SHP77 (cell line): ENCODE results near the gene GKAP1.
A peak's percentile ranks its signal among the peaks of the same experiment; 100 is the strongest.
"Not testable (repeated sequence)": the region's sequence is repeated elsewhere in the genome, so short reads cannot be mapped to it uniquely, and the experiment has no call there.

Source experiments
- DNase-seq, 2 experiments: peaks; one replicate each; lab custom pipeline; 2025; lab: John Stamatoyannopoulos, UW

GKAP1 gene

GRCh38 chr9:83817356-83818278 lies at the start of gene GKAP1:
Gene GKAP1, minus strand, starts transcription at chr9:83817769. Its CDS starts 11,252 bp downstream, at chr9:83806517.
- DNase-seq, result peak; percentile 22 to 55

- not testable (repeated sequence) for DNase-seq
Observed at GRCh38 chr9:83849895-83850294, 32.3 kb upstream of the GKAP1 start.

- not testable (repeated sequence) for DNase-seq
Observed at GRCh38 chr9:83837070-83837643, 19.6 kb upstream of the GKAP1 start.

- DNase-seq, result not testable (repeated sequence)
Observed at GRCh38 chr9:83830426-83831071, 13.0 kb upstream of the GKAP1 start.

- DNase-seq, result not testable (repeated sequence)
Observed at GRCh38 chr9:83824986-83825623, 7.5 kb upstream of the GKAP1 start.

- peak in 1 of 2 experiments; percentile 1 for DNase-seq
Observed at GRCh38 chr9:83817011-83817355, 586 bp downstream of the GKAP1 start.

GRCh38 chr9:83815120-83815519 lies 2.4 kb downstream of the GKAP1 start:
- DNase-seq, result not testable (repeated sequence)

GRCh38 chr9:83809213-83809612 lies 8.4 kb downstream of the GKAP1 start:
- DNase-seq, result not testable (repeated sequence)

- DNase-seq, result not testable (repeated sequence)
Observed at GRCh38 chr9:83804454-83804853, 13.1 kb downstream of the GKAP1 start.

- DNase-seq, result not testable (repeated sequence)
Observed at GRCh38 chr9:83803941-83804340, 13.6 kb downstream of the GKAP1 start.

GRCh38 chr9:83800236-83801033 lies 17.1 kb downstream of the GKAP1 start:
- DNase-seq, result no peak

GRCh38 chr9:83794051-83794450 lies 23.5 kb downstream of the GKAP1 start:
- DNase-seq, result no peak

- no peak for DNase-seq
Observed at GRCh38 chr9:83792746-83793145, 24.8 kb downstream of the GKAP1 start.

- DNase-seq, result no peak
Observed at GRCh38 chr9:83778164-83778563, 39.4 kb downstream of the GKAP1 start.

- DNase-seq, result no peak
Observed at GRCh38 chr9:83775932-83776331, 41.6 kb downstream of the GKAP1 start.

GRCh38 chr9:83772860-83773259 lies 44.7 kb downstream of the GKAP1 start:
- DNase-seq, result no peak

GRCh38 chr9:83765376-83765775 lies 52.2 kb downstream of the GKAP1 start:
- DNase-seq, result no peak

- DNase-seq, result no peak
Observed at GRCh38 chr9:83754383-83754977, 63.1 kb downstream of the GKAP1 start.

- DNase-seq, result no peak
Observed at GRCh38 chr9:83749706-83750105, 67.9 kb downstream of the GKAP1 start.

- DNase-seq, result no peak
Observed at GRCh38 chr9:83744206-83744605, 73.4 kb downstream of the GKAP1 start.

- DNase-seq, result no peak
Observed at GRCh38 chr9:83733739-83734138, 83.8 kb downstream of the GKAP1 start.
